Keratinocyte (primary cell): Measurements from ENCODE around the gene ZBTB44.

ENCODE experiments used
- EZH2 ChIP-seq: IDR thresholded peaks from one replicate; pipeline ENCODE4 v1.6.1; 2012; ENCODE audit warnings: inconsistent platforms, mild to moderate bottlenecking, low read length, moderate library complexity
- TF ChIP-seq, protein P1 (sequence below), 3 experiments: IDR thresholded peaks in 1 of 3; conservative IDR thresholded peaks in 1 of 3; optimal IDR thresholded peaks in 1 of 3; 2 replicates in 2 of 3; 3 replicates in 1 of 3; pipeline versions ENCODE3 to v1.5.1; 2011; ENCODE audit warnings: low read length in 3 of 3, mild to moderate bottlenecking in 3 of 3, moderate library complexity in 2 of 3, control low read depth in 1 of 3, inconsistent platforms in 1 of 3; ENCODE audit not compliant: insufficient read depth in 2 of 3; ENCODE audit errors: extremely low read depth in 1 of 3

DNA sequence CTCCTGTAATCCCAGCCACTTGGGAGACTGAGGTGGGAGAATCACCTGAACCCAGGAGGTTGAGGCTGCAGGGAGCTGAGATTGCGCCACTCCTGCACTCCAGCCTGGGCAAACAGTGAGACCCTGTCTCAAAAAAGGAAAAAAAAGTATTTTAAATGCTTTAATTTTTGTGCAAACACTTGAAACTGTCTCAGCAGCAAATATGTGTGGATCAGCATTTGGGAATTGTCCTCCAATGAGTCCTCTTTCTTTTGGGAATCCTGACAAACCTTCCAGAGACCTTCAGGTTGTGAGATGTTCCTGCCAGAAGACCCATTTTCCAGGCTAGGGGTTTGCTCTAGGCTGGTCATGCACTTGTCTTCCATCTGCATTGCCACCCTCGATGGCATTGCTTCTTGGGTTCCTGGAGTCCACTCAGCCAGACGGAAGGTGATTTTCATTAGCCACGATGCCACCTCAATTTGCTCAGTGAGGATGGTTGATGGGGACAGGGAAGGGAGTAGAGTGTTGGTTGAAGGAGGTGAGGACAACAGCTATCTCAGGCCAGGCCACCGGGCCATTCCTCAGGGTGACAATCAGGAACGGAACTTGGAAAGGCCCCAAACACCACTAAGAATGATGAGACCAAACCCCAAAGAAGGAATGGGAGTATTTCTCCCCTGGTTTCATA is 99.7 kb downstream of the ZBTB44 start:
- TF ChIP-seq, protein P1, sequence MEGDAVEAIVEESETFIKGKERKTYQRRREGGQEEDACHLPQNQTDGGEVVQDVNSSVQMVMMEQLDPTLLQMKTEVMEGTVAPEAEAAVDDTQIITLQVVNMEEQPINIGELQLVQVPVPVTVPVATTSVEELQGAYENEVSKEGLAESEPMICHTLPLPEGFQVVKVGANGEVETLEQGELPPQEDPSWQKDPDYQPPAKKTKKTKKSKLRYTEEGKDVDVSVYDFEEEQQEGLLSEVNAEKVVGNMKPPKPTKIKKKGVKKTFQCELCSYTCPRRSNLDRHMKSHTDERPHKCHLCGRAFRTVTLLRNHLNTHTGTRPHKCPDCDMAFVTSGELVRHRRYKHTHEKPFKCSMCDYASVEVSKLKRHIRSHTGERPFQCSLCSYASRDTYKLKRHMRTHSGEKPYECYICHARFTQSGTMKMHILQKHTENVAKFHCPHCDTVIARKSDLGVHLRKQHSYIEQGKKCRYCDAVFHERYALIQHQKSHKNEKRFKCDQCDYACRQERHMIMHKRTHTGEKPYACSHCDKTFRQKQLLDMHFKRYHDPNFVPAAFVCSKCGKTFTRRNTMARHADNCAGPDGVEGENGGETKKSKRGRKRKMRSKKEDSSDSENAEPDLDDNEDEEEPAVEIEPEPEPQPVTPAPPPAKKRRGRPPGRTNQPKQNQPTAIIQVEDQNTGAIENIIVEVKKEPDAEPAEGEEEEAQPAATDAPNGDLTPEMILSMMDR (optimal IDR thresholded peaks at IDR 0.05 in 1 of 3, IDR thresholded peaks at IDR 0.05 in 1 of 3, conservative IDR thresholded peaks at IDR 0.05 in 1 of 3; ENCODE audit: extremely low read depth in 1 of 3, insufficient read depth in 2 of 3, low read length in 3 of 3) = no peak
- no peak for TF ChIP-seq EZH2
